IPS DF 6.9 (cell line): Measurements from ENCODE around the gene FOXJ3.

Source experiments
- DNase-seq: peaks from one replicate; pipeline ENCODE4 v3.0.0-alpha.2; 2013; ENCODE audit warnings: low read depth, low spot score
- H3K27ac ChIP-seq: one replicate; pipeline ENCODE4 v1.5.1; 2013; ENCODE audit warnings: low read length, control low read depth
- H3K27me3 ChIP-seq: 2 replicates; pipeline ENCODE4 v1.6.1; 2013; ENCODE audit warnings: mild to moderate bottlenecking, low read length; ENCODE audit not compliant: control insufficient read depth, insufficient read depth
- H3K36me3 ChIP-seq: 2 replicates; pipeline ENCODE4 v1.6.1; 2013; ENCODE audit warnings: low read length; ENCODE audit not compliant: control insufficient read depth, insufficient read depth
- H3K4me1 ChIP-seq: 2 replicates; pipeline ENCODE4 v1.6.1; 2013; ENCODE audit warnings: low read length; ENCODE audit not compliant: control insufficient read depth, insufficient read depth
- H3K4me3 ChIP-seq: 2 replicates; pipeline ENCODE4 v1.5.1; 2013; ENCODE audit warnings: mild to moderate bottlenecking, low read length
- H3K9me3 ChIP-seq: 2 replicates; pipeline ENCODE4 v1.6.1; 2013; ENCODE audit warnings: low read length, inconsistent platforms; ENCODE audit not compliant: control insufficient read depth, insufficient read depth
- WGBS: extraction: QIAGEN DNeasy Blood & Tissue Kit; methylation state at CpG from one replicate; pipeline ENCODE4 v1.1.7; 2013; ENCODE audit warnings: mixed read lengths, missing lambda C conversion rate; ENCODE audit not compliant: insufficient read length, insufficient coverage; 5-methylcytosine and 5-hydroxymethylcytosine counted together

The FOXJ3 gene

DNA sequence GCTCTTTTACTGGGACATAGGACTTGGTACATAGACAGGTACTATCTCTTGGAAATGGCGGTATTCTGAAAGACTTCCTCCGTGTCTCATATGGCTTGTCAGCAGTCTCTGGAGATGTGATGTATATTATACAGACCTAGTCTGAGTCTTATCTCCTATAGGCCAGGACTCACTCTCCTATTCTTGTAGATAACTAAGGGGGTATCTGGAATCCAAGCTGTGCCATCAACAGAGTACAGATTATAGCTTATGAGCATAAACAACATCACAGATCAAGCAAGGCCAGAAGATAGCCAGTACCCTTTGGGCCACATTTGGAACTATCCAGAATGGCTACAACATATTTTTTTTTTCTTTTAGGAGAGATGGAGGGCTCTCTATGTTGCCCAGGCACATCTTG lies 29.5 kb upstream of the FOXJ3 start:
- Histone ChIP-seq H3K36me3 (no peaks in the 10 kb centered on the region), H3K27ac (no peak overlapping the region), H3K4me3 (no peak overlapping the region), H3K9me3 (no peaks in the 10 kb centered on the region), H3K4me1 (no peaks in the 10 kb centered on the region), H3K27me3 (no peaks in the 10 kb centered on the region)
- no CpG with 5 or more reads among the region's 2 CpGs for WGBS
- DNase-seq = no peak

DNA sequence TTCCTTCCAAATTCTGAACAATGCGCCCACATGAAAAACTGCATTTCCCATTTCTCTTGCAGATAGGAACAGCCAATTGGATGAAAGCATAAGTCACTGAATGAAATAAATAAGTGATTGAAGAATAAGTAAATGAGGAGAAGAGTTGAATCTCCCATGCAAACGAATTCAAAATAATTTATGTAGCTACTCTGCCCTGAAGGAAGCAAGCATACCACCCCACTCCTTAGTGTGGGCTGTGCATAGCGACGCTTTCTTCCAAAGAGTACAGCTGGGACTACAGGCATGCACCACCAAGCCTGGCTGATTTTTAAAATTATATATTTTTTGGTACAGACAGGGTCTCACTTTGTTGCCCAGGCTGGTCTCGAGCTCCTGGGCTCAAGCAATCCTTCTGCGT lies 29.1 kb upstream of the FOXJ3 start:
- no peaks in the 10 kb centered on the region for H3K27me3 ChIP-seq
- no peaks in the 10 kb centered on the region for H3K36me3 ChIP-seq
- no peak overlapping the region for H3K27ac ChIP-seq
- no peaks in the 10 kb centered on the region for H3K4me1 ChIP-seq
- H3K4me3 ChIP-seq = no peak overlapping the region
- DNase-seq = no peak
- WGBS = no CpG with 5 or more reads among the region's 6 CpGs
- H3K9me3 ChIP-seq = no peaks in the 10 kb centered on the region

DNA sequence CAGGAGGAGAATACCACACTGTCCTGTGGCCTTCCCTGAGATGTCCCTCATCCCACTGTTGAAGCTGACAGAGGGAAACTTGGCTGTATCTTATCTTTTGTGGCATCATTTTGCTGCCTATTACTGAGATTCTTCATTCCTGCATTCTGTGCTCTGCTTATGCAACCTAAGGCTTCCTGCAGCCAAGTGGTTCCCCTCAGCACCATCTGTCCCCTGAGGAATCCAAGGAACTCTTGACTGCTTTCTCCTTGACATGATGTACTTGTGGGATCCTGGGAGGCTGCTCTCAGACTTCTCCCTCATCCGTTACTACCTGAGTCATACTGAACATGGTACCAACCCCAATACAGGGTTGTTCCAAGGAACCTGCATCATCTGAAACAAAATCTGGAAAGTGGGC lies 24.4 kb upstream of the FOXJ3 start:
- H3K4me3 ChIP-seq = no peak overlapping the region
- no peaks in the 10 kb centered on the region for H3K36me3 ChIP-seq
- H3K9me3 ChIP-seq = no peaks in the 10 kb centered on the region
- WGBS = no CpG with 5 or more reads among the region's 1 CpG
- DNase-seq = no peak
- H3K27me3 ChIP-seq = no peaks in the 10 kb centered on the region
- no peaks in the 10 kb centered on the region for H3K4me1 ChIP-seq
- no peak overlapping the region for H3K27ac ChIP-seq

DNA sequence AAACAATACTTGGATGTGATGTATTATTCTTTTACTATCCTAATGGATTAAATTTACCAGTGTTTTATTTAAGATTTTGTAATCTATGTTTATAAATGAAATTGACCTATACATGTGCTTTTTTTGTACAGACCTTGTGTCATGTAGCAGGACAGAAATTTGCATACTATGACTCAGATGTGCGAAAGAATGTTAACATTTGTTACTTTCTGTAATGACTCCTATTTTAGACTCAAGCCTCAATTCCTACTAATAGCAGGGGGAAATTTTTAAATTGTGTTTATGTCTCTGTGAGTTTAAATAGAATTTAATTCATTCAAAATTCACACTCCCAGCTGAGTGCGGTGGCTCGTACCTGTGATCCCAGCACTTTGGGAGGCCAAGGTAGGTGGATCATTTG lies 23.8 kb upstream of the FOXJ3 start:
- Histone ChIP-seq H3K27ac (no peak overlapping the region), H3K4me3 (no peak overlapping the region), H3K36me3 (no peaks in the 10 kb centered on the region), H3K9me3 (no peaks in the 10 kb centered on the region), H3K27me3 (no peaks in the 10 kb centered on the region), H3K4me1 (no peaks in the 10 kb centered on the region)
- no peak for DNase-seq
- WGBS = no CpG with 5 or more reads among the region's 3 CpGs

DNA sequence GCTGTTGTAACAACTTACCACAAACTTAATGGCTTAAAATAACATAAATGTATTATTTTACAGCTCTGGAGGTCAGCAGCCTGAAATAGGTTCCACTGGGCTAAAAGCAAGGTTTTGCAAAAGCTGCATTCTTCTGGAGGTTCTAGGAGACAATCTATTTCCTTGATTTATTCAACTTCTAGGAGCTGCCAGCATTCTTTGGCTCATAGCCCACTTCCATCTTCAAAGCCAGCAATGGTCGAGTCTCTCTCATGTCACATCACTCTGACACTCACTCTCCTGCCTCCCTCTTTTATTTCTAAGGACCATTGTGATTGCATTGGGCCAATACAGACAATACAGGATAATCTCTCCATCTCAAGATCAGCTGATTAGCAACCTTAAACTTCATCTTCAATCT lies 15.1 kb upstream of the FOXJ3 start:
- no peaks in the 10 kb centered on the region for H3K27me3 ChIP-seq
- H3K9me3 ChIP-seq = no peaks in the 10 kb centered on the region
- no peak overlapping the region for H3K4me3 ChIP-seq
- no CpG with 5 or more reads among the region's 1 CpG for WGBS
- no peaks in the 10 kb centered on the region for H3K36me3 ChIP-seq
- no peaks in the 10 kb centered on the region for H3K4me1 ChIP-seq
- no peak overlapping the region for H3K27ac ChIP-seq
- no peak for DNase-seq

DNA sequence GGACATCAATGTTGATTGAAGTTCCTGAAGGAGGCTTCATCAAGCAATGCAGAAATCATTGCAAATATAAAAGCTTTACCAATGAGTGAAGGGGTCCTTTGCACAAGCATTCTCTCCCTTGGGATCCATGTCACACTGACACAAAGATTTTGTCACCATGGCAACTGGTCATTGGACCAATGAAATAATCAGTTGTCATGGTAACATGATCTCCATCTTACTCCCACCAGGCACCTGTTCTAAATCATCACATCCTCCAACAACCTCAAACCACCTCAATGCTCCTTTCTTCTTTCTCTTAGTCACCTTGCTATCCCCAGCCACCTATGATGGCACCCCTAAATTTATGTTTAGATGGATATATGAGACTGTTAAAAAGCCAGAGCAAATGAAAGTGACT lies 13.5 kb upstream of the FOXJ3 start:
- DNase-seq = no peak
- no peak overlapping the region for H3K27ac ChIP-seq
- H3K9me3 ChIP-seq = no peaks in the 10 kb centered on the region
- H3K4me3 ChIP-seq = no peak overlapping the region
- no peaks in the 10 kb centered on the region for H3K4me1 ChIP-seq
- no peaks in the 10 kb centered on the region for H3K27me3 ChIP-seq
- no peaks in the 10 kb centered on the region for H3K36me3 ChIP-seq

DNA sequence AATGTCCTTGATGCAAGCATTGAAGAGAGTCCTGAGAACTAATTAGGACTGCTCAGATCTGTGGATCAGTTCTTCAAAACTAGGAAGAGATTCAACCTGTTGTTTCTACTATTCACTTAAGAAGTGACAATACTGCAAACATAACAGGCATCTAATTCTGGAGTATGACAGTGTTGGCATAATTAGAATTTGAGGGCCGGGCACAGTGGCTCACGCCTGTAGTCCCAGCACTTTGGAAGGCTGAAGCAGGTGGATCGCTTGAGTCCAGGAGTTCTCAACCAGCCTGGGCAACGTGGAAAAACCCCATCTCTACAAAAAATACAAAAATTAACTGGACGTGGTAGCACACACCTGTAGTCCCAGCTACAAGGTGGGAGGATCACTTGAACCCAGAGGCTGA lies 8.0 kb upstream of the FOXJ3 start:
- no peak overlapping the region for H3K4me3 ChIP-seq
- no CpG with 5 or more reads among the region's 5 CpGs for WGBS
- H3K36me3 ChIP-seq = no peaks in the 10 kb centered on the region
- H3K4me1 ChIP-seq = no peaks in the 10 kb centered on the region
- H3K27me3 ChIP-seq = no peaks in the 10 kb centered on the region
- H3K27ac ChIP-seq = no peak overlapping the region
- DNase-seq = no peak
- no peaks in the 10 kb centered on the region for H3K9me3 ChIP-seq

DNA sequence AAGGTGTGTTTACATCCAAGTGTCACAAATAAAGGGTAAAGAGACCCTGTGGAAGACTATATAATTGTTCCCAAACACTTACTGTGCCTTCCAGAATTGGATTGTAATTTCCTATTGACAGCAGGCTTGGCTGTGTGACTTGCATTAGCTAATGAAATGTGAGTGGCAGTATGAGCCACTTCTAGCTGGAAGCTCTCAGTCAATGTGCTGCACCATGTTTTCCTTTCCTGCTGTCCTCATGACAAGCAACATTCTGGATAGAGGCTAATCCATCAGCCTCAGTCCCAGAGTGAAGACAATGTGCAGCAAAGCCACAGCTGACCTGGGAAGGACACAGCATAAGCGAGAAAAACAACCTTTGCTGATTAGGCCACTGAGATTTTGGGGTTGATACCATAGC lies 5.9 kb upstream of the FOXJ3 start:
- WGBS = no CpG with 5 or more reads among the region's 1 CpG

DNA sequence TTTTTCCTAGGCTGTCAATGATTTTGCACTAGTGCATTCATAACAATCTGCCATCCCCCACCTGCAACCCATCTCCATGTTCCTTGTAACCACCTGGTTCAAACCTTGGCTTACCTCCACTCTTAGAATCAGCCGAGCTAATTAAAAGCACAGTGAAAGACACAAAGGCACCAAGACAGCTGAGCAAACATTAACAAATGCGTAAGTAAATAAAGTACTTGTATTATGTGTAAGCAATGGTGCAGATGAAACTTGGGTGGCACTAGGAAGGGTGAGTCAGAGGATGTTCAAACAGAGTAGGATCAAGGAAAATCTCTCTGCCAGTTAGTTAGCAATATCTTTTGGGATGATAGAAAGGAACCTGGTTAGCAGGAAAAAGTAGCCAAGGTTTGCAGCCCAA lies 5.1 kb upstream of the FOXJ3 start:
- H3K27ac ChIP-seq = no peak overlapping the region
- no peaks in the 10 kb centered on the region for H3K4me1 ChIP-seq
- H3K27me3 ChIP-seq = no peaks in the 10 kb centered on the region
- H3K4me3 ChIP-seq = no peak overlapping the region
- no peaks in the 10 kb centered on the region for H3K9me3 ChIP-seq
- H3K36me3 ChIP-seq = no peaks in the 10 kb centered on the region
- DNase-seq = no peak
- no CpG with 5 or more reads among the region's 2 CpGs for WGBS

More for the DNA sequence above, 5.9 kb upstream of the FOXJ3 start:
- no peaks in the 10 kb centered on the region for H3K36me3 ChIP-seq
- H3K4me1 ChIP-seq = no peaks in the 10 kb centered on the region
- no peaks in the 10 kb centered on the region for H3K9me3 ChIP-seq
- H3K4me3 ChIP-seq = no peak overlapping the region
- no peaks in the 10 kb centered on the region for H3K27me3 ChIP-seq
- H3K27ac ChIP-seq = no peak overlapping the region
- no peak for DNase-seq

DNA sequence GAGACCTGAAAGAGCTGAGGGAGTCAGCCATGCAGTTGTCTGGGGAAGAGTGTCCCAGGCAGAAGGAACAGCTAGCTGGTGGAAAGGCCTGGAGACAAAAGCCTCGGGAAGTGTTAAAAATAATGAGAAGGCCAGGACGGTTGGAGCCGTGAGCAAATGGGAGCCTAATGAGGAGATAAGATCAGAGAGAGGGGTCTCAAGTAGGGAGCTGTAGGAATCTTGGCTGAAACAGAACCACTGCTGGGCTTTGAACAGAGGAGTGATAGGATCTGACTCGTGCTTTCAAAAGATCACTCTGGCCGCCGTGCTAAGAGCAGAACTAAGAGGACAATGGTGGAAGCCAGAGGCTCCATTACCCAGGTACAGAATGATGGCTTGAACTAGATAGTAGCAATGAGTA lies 1.9 kb upstream of the FOXJ3 start:
- no peak for DNase-seq
- Histone ChIP-seq H3K4me1 (no peaks in the 10 kb centered on the region), H3K4me3 (no peak overlapping the region), H3K27ac (no peak overlapping the region), H3K36me3 (no peaks in the 10 kb centered on the region), H3K9me3 (no peaks in the 10 kb centered on the region), H3K27me3 (no peaks in the 10 kb centered on the region)
- no CpG with 5 or more reads among the region's 6 CpGs for WGBS

DNA sequence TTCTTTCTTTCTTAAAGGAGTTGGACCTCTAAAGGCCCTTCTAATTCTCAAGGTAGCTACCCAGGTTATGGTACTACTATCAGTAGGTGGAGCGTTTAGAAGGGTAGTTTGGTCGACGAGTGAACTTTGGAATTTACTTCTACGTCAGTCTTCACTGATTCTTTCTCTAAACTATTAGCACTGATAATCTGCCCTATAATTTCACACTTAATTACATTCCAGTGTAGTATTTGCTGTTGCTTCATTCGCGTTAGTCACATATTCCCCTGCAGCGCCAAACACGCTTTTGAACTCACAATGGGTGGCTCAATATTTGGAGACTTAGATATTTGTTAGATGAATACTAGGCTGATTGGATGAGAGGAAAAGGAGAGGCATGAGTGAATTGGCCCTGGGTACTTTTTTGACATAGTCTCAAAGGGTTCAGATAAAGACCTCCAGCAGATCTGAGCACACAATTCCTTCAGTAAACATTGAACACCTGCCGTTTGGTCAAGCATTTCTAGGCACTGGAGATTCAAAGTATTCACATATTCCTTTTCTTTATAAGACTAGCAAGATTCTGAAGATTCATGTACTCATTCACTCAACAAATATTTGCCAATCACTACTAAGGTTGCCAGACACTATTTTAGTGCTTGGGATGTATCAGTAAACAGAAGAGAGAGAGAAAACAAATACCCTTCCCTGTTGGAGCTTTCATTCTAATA lies 929 bp upstream of the FOXJ3 start:
- no peak for DNase-seq
- H3K4me3 ChIP-seq = peak overlapping the region; percentile 86; the same call in 1 of the 2 replicates
- no peaks in the 10 kb centered on the region for H3K27me3 ChIP-seq
- no peaks in the 10 kb centered on the region for H3K9me3 ChIP-seq
- no peaks in the 10 kb centered on the region for H3K4me1 ChIP-seq
- H3K27ac ChIP-seq = no peak overlapping the region
- no CpG with 5 or more reads among the region's 9 CpGs for WGBS
- H3K36me3 ChIP-seq = no peaks in the 10 kb centered on the region
